H1 (cell line): Measurements from ENCODE around the gene CHRDL2. TPM values are rescaled to one million over a fixed set of nuclear protein-coding genes. Genes with fewer than 3 reads are reported as not detected.

Source experiments
- CTCF ChIA-PET: fragments of 300-600 bp; sonication (Branson Sonifier 250); formaldehyde crosslinking; loops from one replicate; lab custom pipeline; 2021; ENCODE audit not compliant: partially characterized antibody; lab: Charles Lee
- POLR2A ChIA-PET: fragments of 300-600 bp; sonication (Branson Sonifier 250); formaldehyde crosslinking; loops from one replicate; lab custom pipeline; 2021; ENCODE audit warnings: inconsistent platforms; ENCODE audit not compliant: partially characterized antibody; lab: Charles Lee
- DNase-seq, 2 experiments: peaks; one replicate each; pipeline versions ENCODE4 v3.0.0 to v3.0.0-alpha.2; 2010 to 2022; ENCODE audit warnings: low spot score in 2 of 2, low read depth in 1 of 2, mixed read lengths in 1 of 2
- FAIRE-seq: peaks from 2 replicates; lab custom pipeline; 2011; peaks lifted over from hg19 to GRCh38; lab: Jason Lieb, UNC
- H2AFZ ChIP-seq: 2 replicates; pipeline ENCODE4 v1.8.1; 2012; ENCODE audit warnings: low read length, inconsistent platforms
- H2AK5ac ChIP-seq: 2 replicates; pipeline ENCODE4 v1.6.1; 2013; ENCODE audit warnings: low read depth, low read length
- H2BK120ac ChIP-seq: replicated peaks from 2 replicates; pipeline ENCODE3; 2013; ENCODE audit warnings: low read depth, low read length, inconsistent platforms
- H2BK12ac ChIP-seq: 2 replicates; pipeline ENCODE4 v1.6.1; 2013; ENCODE audit warnings: low read depth, low read length
- H2BK15ac ChIP-seq: 2 replicates; pipeline ENCODE4 v1.6.1; 2013; ENCODE audit warnings: low read length
- H2BK20ac ChIP-seq: 2 replicates; pipeline ENCODE4 v1.6.1; 2013; ENCODE audit warnings: low read length
- H2BK5ac ChIP-seq: 2 replicates; pipeline ENCODE4 v1.6.1; 2013; ENCODE audit warnings: low read depth, low read length
- H3K14ac ChIP-seq: 2 replicates; pipeline ENCODE4 v1.6.1; 2013; ENCODE audit warnings: inconsistent platforms; ENCODE audit not compliant: insufficient read length
- H3K18ac ChIP-seq: 2 replicates; pipeline ENCODE4 v1.6.1; 2013; ENCODE audit warnings: low read length; ENCODE audit errors: extremely low read depth
- H3K23ac ChIP-seq: 2 replicates; pipeline ENCODE4 v1.6.1; 2013; ENCODE audit warnings: inconsistent platforms; ENCODE audit not compliant: insufficient read length
- H3K23me2 ChIP-seq: 2 replicates; pipeline ENCODE4 v1.6.1; 2013; ENCODE audit warnings: low read depth, low read length
- H3K27ac ChIP-seq: 2 replicates; pipeline ENCODE4 v1.6.1; 2011; ENCODE audit warnings: low read depth, low read length, inconsistent platforms
- H3K27me3 ChIP-seq, 4 experiments: replicated peaks in 1 of 4; 1 replicate in 1 of 4; 2 replicates in 3 of 4; pipeline versions ENCODE4 v1.6.1 to v1.8.1; 2011 to 2013; ENCODE audit warnings: low read length in 3 of 4, mild to moderate bottlenecking in 3 of 4, inconsistent platforms in 2 of 4, mixed read lengths in 2 of 4, moderate library complexity in 1 of 4; ENCODE audit not compliant: control insufficient read depth in 3 of 4, insufficient read depth in 3 of 4; ENCODE audit errors: extremely low read depth in 1 of 4
- H3K36me3 ChIP-seq, 4 experiments: 2 replicates each; pipeline versions ENCODE4 v1.6.1 to v1.8.1; 2011 to 2013; ENCODE audit warnings: mild to moderate bottlenecking in 4 of 4, low read length in 3 of 4, moderate library complexity in 2 of 4, control low read depth in 1 of 4, inconsistent platforms in 1 of 4; ENCODE audit not compliant: insufficient read depth in 4 of 4, control insufficient read depth in 2 of 4
- H3K4ac ChIP-seq: replicated peaks from 2 replicates; pipeline ENCODE3; 2013; ENCODE audit warnings: low read length, low read depth, mixed read lengths, inconsistent platforms; ENCODE audit not compliant: insufficient read length
- H3K4me1 ChIP-seq, 4 experiments: replicated peaks in 1 of 4; 1 replicate in 1 of 4; 2 replicates in 3 of 4; pipeline versions ENCODE4 v1.6.1 to v1.8.1; 2011 to 2013; ENCODE audit warnings: low read length in 3 of 4, inconsistent platforms in 2 of 4, mixed read lengths in 1 of 4; ENCODE audit not compliant: insufficient read depth in 4 of 4, control insufficient read depth in 3 of 4
- H3K4me2 ChIP-seq, 2 experiments: 2 replicates each; pipeline versions ENCODE4 v1.6.1 to v1.8.1; 2011 to 2013; ENCODE audit warnings: low read depth in 2 of 2, low read length in 2 of 2, control low read depth in 1 of 2, inconsistent platforms in 1 of 2, mild to moderate bottlenecking in 1 of 2; ENCODE audit not compliant: insufficient read depth in 1 of 2
- H3K4me3 ChIP-seq, 4 experiments: fragments of 200-600, 300-600 bp in 1 of 4; sonication (generic), shearing (Covaris generic), sonication (Bioruptor Twin) in 1 of 4; 2 replicates each; pipeline versions ENCODE4 v1.5.1 to v1.8.1; 2011 to 2016; ENCODE audit warnings: low read length in 4 of 4, low read depth in 3 of 4, control low read depth in 2 of 4, inconsistent platforms in 2 of 4, mild to moderate bottlenecking in 2 of 4, mixed read lengths in 1 of 4, moderate library complexity in 1 of 4; ENCODE audit not compliant: insufficient read depth in 2 of 4; ENCODE audit errors: extremely low read depth in 1 of 4
- H3K56ac ChIP-seq: replicated peaks from 2 replicates; pipeline ENCODE3; 2013; ENCODE audit warnings: low read depth, mild to moderate bottlenecking, mixed read lengths, low read length, inconsistent platforms; ENCODE audit not compliant: insufficient read length
- H3K79me1 ChIP-seq: 2 replicates; pipeline ENCODE4 v1.6.1; 2013; ENCODE audit warnings: low read depth, low read length, control low read depth
- H3K79me2 ChIP-seq, 2 experiments: 2 replicates each; pipeline versions ENCODE4 v1.6.1 to v1.8.1; 2012 to 2013; ENCODE audit warnings: low read length in 2 of 2, mild to moderate bottlenecking in 2 of 2, inconsistent platforms in 1 of 2; ENCODE audit not compliant: insufficient read depth in 2 of 2, control insufficient read depth in 1 of 2
- H3K9ac ChIP-seq, 4 experiments: replicated peaks in 1 of 4; 1 replicate in 1 of 4; 2 replicates in 3 of 4; pipeline versions ENCODE4 v1.6.1 to v1.8.1; 2011 to 2013; ENCODE audit warnings: low read depth in 3 of 4, low read length in 3 of 4, control low read depth in 2 of 4, mild to moderate bottlenecking in 2 of 4, moderate library complexity in 2 of 4, inconsistent platforms in 1 of 4; ENCODE audit errors: extremely low read depth in 1 of 4
- H3K9me3 ChIP-seq, 2 experiments: 2 replicates each; pipeline versions ENCODE4 v1.6.1 to v1.8.1; 2012 to 2013; ENCODE audit warnings: mild to moderate bottlenecking in 2 of 2, moderate library complexity in 2 of 2, control low read depth in 1 of 2, inconsistent platforms in 1 of 2, low read depth in 1 of 2, low read length in 1 of 2, mixed read lengths in 1 of 2; ENCODE audit not compliant: insufficient read depth in 2 of 2
- H4K20me1 ChIP-seq, 2 experiments: replicated peaks in 1 of 2; 2 replicates each; pipeline versions ENCODE3 to v1.8.1; 2011 to 2013; ENCODE audit warnings: inconsistent platforms in 2 of 2, low read length in 2 of 2, mild to moderate bottlenecking in 1 of 2; ENCODE audit not compliant: insufficient read depth in 2 of 2, control insufficient read depth in 1 of 2
- H4K5ac ChIP-seq: 2 replicates; pipeline ENCODE4 v1.6.1; 2013; ENCODE audit warnings: low read length, low read depth, mixed read lengths, inconsistent platforms; ENCODE audit not compliant: insufficient read length
- H4K8ac ChIP-seq: 2 replicates; pipeline ENCODE4 v1.8.0; 2013; ENCODE audit warnings: mild to moderate bottlenecking, moderate library complexity, low read length, inconsistent platforms; ENCODE audit not compliant: insufficient read depth; ENCODE audit errors: extremely low read depth
- H4K91ac ChIP-seq: replicated peaks from 2 replicates; pipeline ENCODE3; 2013; ENCODE audit warnings: low read length, mixed read lengths, inconsistent platforms; ENCODE audit not compliant: insufficient read length
- CBX8 ChIP-seq: fragments of 300-800, 300-1000 bp; sonication (generic); IDR thresholded peaks from 2 replicates; pipeline ENCODE4 v1.7.1; 2016; ENCODE audit warnings: low read depth, low read length, borderline replicate concordance
- MAFK ChIP-seq: IDR thresholded peaks from 2 replicates; pipeline ENCODE4 v1.6.1; 2012; ENCODE audit warnings: low read depth, mild to moderate bottlenecking, improper control_type of control experiment, low read length
- NRF1 ChIP-seq: IDR thresholded peaks from 2 replicates; pipeline ENCODE4 v1.6.1; 2011; ENCODE audit warnings: mild to moderate bottlenecking, low read depth, low read length, improper control_type of control experiment
- SIN3A ChIP-seq, 2 experiments: IDR thresholded peaks in 1 of 2; conservative IDR thresholded peaks in 1 of 2; 2 replicates each; pipeline ENCODE4 v1.6.1; 2011 to 2012; ENCODE audit warnings: low read length in 2 of 2, improper control_type of control experiment in 1 of 2, low read depth in 1 of 2, mild to moderate bottlenecking in 1 of 2
- SIRT6 ChIP-seq: IDR thresholded peaks from one replicate; pipeline ENCODE4 v1.7.1; 2012; ENCODE audit warnings: low read length, inconsistent platforms
- WGBS, 2 experiments: shearing (Covaris generic) in 1 of 2; methylation state at CpG; one replicate each; pipeline versions ENCODE4 v1.1.6 to v1.1.7; 2013 to 2015; ENCODE audit warnings: low lambda C conversion rate in 2 of 2, mixed read lengths in 2 of 2, inconsistent platforms in 1 of 2, low coverage in 1 of 2, missing lambda C conversion rate in 1 of 2; ENCODE audit not compliant: insufficient replicate concordance in 2 of 2, insufficient coverage in 1 of 2, insufficient read length in 1 of 2; ENCODE audit errors: extremely low coverage in 1 of 2, missing lambda C conversion rate in 1 of 2; 5-methylcytosine and 5-hydroxymethylcytosine counted together
- polyA plus RNA-seq, 7 experiments: library from polyadenylated mRNA; depleted of rRNA in 3 of 7; stranded (reverse) in 5 of 7; unstranded in 2 of 7; fragments of >200 nt in 5 of 7; fragments of 200-250 nt in 2 of 7; gene quantifications; 1 replicate in 5 of 7; 2 replicates in 1 of 7; 4 replicates in 1 of 7; pipeline versions ENCODE4 v1.2.1 to v1.2.3, GENCODE V29; 2011 to 2013; ENCODE audit warnings: missing spikeins in 2 of 7, mixed read lengths in 2 of 7
- total RNA-seq: library from RNA; stranded (reverse); fragmentation: NEBNext Ultra II Directional; extraction: Animal tissue kit (Norgen Biotek cat#: 25700); gene quantifications from 2 replicates; pipeline ENCODE4 v1.2.1, GENCODE V29; 2021

Gene CHRDL2
- total and polyA plus RNA-seq, 2 of the 8 experiments (the other 6 are each of a cell fraction or from before 2014, with no cell fraction given), result 0.26 to 0.48 TPM

DNA sequence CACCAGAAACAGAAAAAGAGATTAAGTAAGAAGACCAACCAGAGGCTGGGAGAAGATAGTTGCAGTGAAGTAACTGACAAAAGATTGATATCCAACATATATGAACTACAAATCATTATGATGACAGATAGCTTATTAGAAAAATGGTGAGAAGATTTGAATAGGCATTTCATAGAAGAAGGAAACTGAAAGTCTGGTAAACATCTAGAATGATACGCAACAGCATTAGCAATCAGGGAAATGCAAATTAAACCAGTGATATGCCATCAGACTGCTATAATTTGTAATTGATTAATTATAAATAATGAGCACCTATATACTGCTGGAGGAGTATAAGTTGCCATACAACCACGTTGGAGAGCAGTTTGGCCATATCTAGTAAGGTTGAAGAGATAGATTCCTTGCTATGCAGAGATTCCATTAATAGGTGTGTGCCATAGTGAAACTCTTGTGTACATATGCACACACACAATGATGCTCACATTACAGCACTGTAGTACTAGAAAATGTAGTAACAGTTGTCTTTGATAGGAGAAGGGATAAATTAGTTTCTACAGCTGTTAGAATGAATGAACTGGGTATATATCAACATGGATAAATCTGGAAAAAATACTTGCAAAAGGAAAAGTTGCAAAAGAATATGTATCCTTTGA, 38.0 kb upstream of the CHRDL2 start:
- Histone ChIP-seq H3K27ac (no peak overlapping the region), H3K4me2 (no peak overlapping the region), H3K23ac (no peak overlapping the region), H3K79me1 (no peaks in the 10 kb centered on the region; the same call in 1 of the 2 replicates), H3K9me3 (no peaks in the 10 kb centered on the region), H3K18ac (no peak overlapping the region), H3K4me3 (no peak overlapping the region), H3K79me2 (peaks cover 0 to 21% of the 10 kb centered on the region in 2 experiments; a peak in 2 of 4 replicates), H2AFZ (no peak overlapping the region), H2BK15ac (no peak overlapping the region), H3K14ac (no peak overlapping the region), H3K36me3 (no peaks in the 10 kb centered on the region), H3K56ac (no peak overlapping the region), H4K20me1 (peaks cover 0 to 3% of the 10 kb centered on the region in 2 experiments), H3K23me2 (no peaks in the 10 kb centered on the region), H3K27me3 (no peaks in the 10 kb centered on the region), H2BK20ac (no peak overlapping the region), H2BK12ac (no peak overlapping the region), H3K4me1 (no peaks in the 10 kb centered on the region; a peak in 1 of 7 replicates), H2BK120ac (no peak overlapping the region), H4K8ac (no peak overlapping the region), H4K5ac (no peak overlapping the region), H2BK5ac (no peak overlapping the region), H3K4ac (no peak overlapping the region), H3K9ac (no peak overlapping the region), H4K91ac (no peak overlapping the region), H2AK5ac (no peak overlapping the region)
- FAIRE-seq (no peak), DNase-seq (no peak)
- ChIA-PET POLR2A (no interaction called here), CTCF (interaction anchor here (1.6 kb wide), 1 partner anchor 13 kb away, joined by 3 read pairs; no protein-coding TSS in a partner anchor)
- 88% methylated on average over 2 of the region's 2 CpGs; no CpG with 5 or more reads in 1 of the 2 experiments for WGBS, 2 experiments
- TF ChIP-seq NRF1 (no peak), SIRT6 (no peak), SIN3A (conservative IDR thresholded peaks at IDR 0.05 in 1 of 2, IDR thresholded peaks at IDR 0.05 in 1 of 2; ENCODE audit: low read depth in 1 of 2, low read length in 2 of 2) (no peak), CBX8 (no peak), MAFK (no peak)
